Stomach (tissue), 4 donors: Measurements from ENCODE around the gene ZFR2.

Experiments used
- CTCF ChIP-seq, 7 experiments: fragments of 450-650 bp in 4 of 7; fragments of 200-600 bp in 3 of 7; sonication (generic) in 3 of 7; IDR thresholded peaks; one replicate each; pipeline ENCODE4 v1.5.1; 2016 to 2019; ENCODE audit warnings: antibody characterized with exemption in 7 of 7, control low read depth in 2 of 7, mild to moderate bottlenecking in 1 of 7
- EP300 ChIP-seq: sonication (generic); formaldehyde crosslinking; IDR thresholded peaks from one replicate; pipeline ENCODE4 v1.6.1; 2017; ENCODE audit warnings: antibody characterized with exemption
- POLR2A ChIP-seq, 4 donors: fragments of 450-650 bp; IDR thresholded peaks; one replicate each; pipeline ENCODE4 v1.6.1; 2016; ENCODE audit warnings: antibody characterized with exemption in 4 of 4, control low read depth in 2 of 4, mild to moderate bottlenecking in 1 of 4, moderate library complexity in 1 of 4
- POLR2AphosphoS5 ChIP-seq, 3 donors: sonication (generic); formaldehyde crosslinking; IDR thresholded peaks; one replicate each; pipeline ENCODE4 v1.6.1; 2016; ENCODE audit warnings: antibody characterized with exemption in 3 of 3

- no peak for TF ChIP-seq POLR2A (IDR thresholded peaks at IDR 0.05)
- no peak for TF ChIP-seq CTCF (IDR thresholded peaks at IDR 0.05)
- TF ChIP-seq EP300 = no peak
- no peak for TF ChIP-seq POLR2AphosphoS5 (IDR thresholded peaks at IDR 0.05)
These were observed 89.7 kb downstream of the ZFR2 start for GRCh38 chr19:3778899-3779723.
